Activated CD4-positive, CD25-positive, alpha-beta regulatory T cell treated with anti-CD3 and anti-CD28 coated beads, Interleukin-2, amount 50 U/mL, for 24 hours (primary cell): ENCODE measurements around the gene THOC2.
"Not testable (repeated sequence)": the region's sequence is repeated elsewhere in the genome, so short reads cannot be mapped to it uniquely, and the experiment has no call there.

Experiments used
- ATAC-seq, 2 donors: fragments of 150-1000 bp; cut with Tn5 transposase; one replicate each; pipeline ENCODE4 v1.10.0; 2021; ENCODE audit warnings: mild to moderate bottlenecking in 1 of 2, moderate library complexity in 1 of 2

Gene THOC2, protein sequence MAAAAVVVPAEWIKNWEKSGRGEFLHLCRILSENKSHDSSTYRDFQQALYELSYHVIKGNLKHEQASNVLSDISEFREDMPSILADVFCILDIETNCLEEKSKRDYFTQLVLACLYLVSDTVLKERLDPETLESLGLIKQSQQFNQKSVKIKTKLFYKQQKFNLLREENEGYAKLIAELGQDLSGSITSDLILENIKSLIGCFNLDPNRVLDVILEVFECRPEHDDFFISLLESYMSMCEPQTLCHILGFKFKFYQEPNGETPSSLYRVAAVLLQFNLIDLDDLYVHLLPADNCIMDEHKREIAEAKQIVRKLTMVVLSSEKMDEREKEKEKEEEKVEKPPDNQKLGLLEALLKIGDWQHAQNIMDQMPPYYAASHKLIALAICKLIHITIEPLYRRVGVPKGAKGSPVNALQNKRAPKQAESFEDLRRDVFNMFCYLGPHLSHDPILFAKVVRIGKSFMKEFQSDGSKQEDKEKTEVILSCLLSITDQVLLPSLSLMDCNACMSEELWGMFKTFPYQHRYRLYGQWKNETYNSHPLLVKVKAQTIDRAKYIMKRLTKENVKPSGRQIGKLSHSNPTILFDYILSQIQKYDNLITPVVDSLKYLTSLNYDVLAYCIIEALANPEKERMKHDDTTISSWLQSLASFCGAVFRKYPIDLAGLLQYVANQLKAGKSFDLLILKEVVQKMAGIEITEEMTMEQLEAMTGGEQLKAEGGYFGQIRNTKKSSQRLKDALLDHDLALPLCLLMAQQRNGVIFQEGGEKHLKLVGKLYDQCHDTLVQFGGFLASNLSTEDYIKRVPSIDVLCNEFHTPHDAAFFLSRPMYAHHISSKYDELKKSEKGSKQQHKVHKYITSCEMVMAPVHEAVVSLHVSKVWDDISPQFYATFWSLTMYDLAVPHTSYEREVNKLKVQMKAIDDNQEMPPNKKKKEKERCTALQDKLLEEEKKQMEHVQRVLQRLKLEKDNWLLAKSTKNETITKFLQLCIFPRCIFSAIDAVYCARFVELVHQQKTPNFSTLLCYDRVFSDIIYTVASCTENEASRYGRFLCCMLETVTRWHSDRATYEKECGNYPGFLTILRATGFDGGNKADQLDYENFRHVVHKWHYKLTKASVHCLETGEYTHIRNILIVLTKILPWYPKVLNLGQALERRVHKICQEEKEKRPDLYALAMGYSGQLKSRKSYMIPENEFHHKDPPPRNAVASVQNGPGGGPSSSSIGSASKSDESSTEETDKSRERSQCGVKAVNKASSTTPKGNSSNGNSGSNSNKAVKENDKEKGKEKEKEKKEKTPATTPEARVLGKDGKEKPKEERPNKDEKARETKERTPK (N-terminal part only)

DNA sequence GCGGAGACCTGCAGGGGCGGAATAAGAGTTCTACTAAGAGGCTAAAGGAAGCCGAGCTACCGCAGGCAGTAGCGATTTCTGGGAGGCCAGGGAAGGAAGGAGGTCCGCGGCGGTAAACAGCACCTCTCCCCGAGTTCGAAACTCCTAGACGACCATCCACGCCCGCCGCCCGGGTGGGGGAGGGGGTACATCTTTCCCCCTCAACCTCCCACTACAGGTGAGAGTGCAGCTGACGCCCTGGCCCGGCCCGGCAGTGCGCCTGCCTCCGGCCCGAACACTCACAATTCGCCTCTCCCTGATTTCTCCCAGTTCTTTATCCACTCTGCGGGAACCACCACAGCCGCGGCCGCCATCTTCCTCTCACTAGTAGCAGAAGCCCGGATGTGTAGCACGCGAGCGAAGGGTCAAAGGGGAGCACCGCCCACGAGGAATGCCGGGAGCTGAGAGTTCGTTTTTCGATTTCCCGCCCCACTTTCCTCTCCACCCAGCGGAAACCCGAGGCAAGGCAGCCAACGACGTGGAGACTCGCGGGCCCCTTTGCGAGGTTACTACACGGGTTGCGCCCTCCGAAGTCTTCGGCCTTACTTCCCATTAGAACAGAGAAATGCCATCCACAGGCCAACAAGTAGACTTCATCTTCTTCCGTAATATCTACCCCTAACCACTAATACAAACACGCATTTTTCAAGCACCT is at the start of gene THOC2:
TSS of gene THOC2 (minus strand) at position 383 of the 694 bp plus-strand sequence. CDS start at position 353, 30 bp downstream.
- peak; percentile 85 to 90 for ATAC-seq

DNA sequence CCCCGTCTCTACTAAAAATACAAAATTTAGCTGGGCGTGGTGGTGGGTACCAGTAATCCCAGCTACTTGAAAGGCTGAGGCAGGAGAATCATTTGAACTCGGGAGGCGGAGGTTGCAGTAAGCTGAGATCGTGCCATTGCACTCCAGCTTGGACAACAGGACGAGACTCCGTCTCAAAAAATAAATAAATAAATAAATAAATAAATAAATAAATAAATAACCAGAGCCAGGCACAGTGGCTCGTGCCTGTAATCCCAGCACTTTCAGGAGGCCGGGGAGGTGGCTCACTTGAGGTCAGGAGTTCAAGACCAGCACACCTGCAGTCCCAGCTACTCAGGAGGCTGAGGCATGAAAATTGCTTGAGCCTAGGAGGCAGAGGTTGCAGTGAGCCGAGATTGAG is 48.9 kb upstream of the THOC2 start:
- ATAC-seq: not testable (repeated sequence)

DNA sequence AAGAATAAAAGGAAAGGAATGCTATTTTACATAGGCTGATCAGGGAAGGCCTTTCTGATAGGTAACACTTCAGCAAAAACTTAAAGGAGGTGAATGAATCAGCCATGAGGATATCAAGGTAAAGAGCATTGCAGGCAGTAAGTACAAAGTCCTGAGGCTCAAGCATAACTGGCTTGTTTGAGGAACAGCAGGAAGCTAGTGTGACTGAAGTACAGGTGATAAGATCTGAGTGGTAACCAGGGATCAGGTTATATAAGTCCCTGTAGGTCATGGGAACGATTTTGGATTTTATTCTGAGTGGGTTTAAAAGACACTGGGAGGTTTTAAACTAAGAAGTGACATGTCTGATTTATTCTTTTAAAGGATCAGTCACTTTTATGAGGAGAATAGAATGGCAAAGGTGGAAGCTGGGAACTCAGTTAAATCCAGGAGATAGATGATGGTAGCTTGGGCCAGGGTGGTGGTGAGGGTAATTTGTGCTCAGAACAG is 47.1 kb upstream of the THOC2 start:
- no peak for ATAC-seq

DNA sequence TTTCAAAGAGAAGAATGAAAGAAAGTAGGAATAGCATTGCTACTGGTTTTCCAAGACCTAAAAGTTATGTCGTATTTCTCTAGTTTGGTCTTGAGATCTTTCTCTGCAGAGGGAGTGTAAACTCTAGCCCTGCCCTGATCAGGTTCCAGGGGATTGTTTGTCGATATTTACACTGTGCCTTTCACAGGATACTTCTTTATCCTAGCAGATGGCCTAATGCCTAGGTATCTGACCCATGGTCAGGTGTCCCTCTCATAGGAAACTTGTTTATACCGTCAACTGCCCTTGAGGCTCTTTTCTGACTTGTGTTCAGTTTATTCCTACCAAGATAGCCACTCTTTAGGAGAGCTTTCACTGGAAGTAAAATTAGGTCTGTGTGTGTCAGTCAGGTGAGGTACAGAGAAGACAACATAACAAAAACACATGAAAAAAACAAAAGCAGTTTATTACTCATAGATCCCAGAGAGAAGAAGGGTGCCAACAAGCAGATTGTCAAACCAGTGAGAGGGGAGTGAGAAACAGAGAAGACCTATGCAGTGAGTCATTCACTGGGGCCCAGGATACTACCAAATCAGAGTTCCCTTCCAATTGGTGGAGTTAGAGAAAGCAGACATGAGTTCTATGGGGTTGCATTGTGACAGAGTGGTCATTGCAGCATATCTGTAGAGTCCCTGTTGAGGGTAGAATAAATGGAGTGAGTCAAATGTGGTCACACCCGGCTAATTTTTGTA is 40.6 kb upstream of the THOC2 start:
- no peak for ATAC-seq

DNA sequence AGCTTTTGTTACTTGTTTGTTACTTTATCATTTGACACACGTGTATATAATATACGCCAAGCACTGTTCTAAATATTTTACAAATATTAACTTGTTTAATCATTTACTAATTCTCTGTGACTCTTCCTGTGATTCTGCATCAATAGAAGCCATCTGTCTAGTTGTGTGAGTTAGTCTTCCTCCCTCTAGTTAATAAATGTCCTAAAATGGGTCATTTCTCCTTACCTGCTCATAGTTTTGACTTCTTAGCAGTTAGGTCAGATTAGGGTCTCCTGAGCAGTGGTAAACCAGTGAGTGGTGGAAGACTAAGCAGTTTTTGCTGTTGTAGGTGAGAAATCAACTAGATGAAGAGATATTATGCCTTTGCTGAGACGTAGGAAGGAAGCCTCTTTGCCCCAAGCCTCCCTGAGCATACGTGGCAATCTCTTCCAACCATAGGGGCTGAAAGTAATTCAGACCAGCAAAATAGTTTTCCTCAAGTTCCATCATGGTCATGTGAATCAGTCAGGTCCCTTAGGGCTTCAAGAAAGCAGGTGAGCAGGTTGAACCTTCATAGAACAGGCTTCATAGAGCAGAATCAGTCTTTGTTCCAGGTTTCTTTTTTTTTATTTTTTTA is 38.7 kb upstream of the THOC2 start:
- ATAC-seq: no peak

DNA sequence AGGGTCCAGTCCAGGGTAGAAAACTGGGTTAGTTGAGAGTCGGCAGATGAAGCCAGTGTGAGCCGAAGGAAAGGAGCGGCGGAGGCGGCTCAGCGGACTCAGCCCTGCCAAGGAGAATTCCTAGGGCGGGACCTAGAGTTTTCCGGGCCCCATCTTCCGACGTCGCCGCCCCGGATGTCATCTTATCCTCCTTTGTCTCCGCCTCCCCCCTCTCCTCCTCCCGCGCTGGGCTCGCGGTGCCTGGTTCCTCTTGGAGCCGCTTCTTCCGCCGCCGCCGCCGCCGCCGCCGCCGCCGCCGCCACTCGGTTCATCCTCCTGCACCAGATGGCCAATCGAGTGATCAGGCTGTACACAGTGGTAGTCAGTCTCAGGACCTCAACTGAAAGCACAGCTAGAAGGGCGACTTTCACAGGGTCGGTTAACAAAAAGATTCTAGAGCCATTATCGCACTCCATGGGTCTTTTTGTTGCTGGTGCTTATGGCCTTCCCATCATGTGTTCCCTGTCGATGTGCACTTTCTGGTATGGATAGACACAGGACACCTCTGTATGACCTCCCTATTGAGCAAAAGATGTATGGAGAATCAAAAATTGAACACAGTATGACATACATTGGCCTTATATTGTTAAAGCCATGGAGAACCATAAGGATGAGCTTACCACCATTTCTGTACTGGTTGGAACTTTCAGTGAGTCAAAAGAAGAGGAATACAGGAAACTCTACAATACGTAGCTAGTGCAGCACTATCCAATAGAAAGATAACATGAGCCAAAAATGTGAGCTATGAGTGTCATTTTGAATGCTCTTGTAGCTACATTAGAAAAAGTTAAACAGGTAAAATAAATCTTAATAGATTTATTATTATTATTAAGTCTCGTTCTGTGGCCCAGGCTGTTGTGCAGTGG is 32.4 kb upstream of the THOC2 start:
- peak; percentile 89 to 92 for ATAC-seq

DNA sequence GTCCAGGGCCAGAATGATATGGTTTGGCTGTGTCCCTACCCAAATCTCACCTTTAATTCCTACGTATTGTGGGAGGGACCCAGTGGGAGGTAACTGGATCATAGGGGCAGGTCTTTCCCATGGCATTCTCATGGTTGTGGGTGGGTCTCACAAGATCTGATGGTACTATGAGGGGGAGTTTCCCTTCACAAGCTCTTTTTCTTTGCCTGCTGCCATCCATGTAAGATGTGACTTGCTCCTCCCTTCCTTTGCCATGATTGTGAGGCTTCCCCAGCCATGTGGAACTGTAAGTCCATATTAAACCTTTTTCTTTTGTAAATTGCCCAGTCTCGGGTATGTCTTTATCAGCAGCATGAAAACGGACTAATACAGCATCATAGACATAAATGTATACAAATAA is 27.0 kb upstream of the THOC2 start:
- ATAC-seq: not testable (repeated sequence)

DNA sequence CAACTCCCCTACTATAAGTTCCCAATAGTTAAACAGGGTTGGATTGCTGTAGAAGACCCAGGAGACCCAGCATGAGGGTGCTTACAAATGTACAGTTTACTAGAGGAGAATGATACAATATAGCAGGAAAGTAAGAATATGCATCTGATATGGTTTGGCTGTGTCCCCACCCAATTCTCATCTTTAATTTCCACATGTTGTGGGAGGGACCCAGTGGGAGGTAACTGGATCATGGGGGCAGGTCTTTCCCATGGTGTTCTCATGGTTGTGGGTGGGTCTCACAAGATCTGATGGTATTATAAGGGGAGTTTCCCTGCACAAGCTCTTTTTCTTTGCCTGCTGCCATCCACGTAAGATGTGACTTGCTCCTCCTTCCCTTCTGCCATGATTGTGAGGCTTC is 24.9 kb upstream of the THOC2 start:
- not testable (repeated sequence) for ATAC-seq

DNA sequence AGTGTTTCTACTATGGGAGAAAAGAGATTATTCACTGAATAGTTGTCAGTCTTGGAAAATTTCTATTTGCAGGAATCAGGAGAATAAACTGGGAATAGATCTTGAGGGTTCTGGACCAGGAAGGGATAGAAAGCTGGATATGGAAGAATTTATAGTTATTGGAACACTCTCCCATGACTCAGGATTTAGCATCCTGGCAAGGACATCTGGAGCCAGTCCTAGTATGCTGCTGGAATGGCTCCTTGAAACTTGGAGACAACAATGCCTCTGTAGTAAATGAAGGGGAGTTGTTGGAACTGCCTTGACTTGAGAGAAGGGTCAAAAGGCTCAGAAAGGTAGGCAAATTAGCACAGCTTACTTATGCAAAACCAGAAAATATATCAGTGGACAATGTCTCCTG is 23.5 kb upstream of the THOC2 start:
- no peak for ATAC-seq

DNA sequence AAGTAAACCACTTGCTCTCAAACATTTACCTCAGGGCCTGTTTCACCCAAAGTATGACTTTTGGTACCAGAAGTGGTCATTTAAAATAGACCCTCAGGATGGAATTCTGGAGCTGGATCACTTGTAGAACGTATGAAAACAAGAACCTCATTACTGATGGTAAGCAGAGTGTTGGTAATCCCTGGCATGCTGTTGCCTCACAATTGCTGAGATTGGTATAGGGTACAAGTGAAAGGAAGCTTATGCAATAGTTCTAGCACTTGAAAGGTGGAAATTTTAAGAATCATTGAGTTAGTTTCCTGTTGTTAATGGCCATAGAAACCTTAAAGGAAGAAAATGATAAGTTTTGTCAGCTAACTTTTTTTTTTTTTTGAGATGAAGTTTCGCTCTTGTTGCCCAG is 22.3 kb upstream of the THOC2 start:
- no peak for ATAC-seq

DNA sequence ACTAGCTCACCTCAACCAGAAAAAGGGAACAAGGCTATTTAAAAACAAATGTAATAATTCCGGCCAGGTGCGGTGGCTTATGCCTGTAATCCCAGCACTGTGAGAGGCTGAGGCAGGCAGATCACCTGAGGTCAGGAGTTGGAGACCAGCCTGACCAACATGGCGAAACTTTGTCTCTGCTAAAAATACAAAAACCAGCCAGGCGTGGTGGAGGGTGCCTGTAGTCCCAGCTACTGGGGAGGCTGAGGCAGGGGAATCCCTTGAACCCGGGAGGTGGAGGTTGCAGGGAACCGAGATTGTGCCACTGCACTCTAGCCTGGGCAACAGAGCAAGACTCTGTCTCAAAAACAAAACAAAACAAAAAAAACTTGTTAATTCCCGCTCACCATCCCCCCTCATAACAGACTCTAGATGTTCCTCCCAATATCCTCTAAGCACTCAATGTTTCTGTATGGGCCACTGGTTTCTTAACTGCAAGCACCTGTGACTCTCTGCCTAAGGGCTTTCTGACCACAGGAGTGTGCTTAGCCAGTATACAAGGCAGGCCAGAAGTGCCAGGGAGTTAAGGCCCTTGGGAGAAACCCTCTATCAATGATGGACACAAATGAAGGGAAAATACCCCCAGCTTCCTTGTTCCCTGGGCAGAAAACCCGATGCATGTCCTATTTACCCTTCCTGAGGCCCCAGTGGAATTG is 21.0 kb upstream of the THOC2 start:
- ATAC-seq: no peak

DNA sequence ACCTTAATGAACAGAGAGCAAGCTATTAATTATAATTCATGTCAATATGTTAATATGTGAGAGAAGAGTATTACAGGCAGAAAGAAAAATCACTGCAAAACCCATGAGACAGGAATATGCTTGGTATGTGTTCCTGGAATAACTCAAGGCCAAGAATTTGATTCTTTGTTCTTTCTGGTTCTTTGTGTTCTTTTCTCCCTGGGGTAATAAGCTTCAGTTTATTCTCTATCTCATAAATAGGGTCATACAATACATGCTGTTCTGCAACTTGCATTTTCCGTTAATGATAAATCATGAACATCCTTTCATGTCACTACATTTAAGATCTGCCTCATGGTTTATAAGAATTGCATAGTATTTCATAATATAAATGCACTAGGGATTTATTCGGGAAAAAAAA is 16.8 kb upstream of the THOC2 start:
- ATAC-seq: no peak

DNA sequence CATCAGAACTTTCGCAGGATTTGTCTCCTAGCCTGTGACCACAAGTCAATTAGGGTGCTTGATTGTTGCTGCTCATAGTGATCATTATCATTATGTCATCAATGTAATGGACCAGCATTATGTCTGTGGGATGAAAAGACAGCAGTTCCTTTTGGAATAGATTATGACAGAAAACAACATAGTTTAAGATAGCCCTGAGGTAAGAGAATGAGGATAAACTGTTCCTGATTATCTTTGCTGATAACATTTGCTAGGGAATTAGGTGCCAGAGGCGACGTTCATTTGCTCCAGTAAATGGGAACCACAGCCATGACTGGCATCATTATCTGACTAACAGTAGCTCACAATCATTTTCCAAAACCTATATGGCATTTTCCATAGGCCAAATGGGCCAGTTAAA is 12.7 kb upstream of the THOC2 start:
- ATAC-seq: no peak

DNA sequence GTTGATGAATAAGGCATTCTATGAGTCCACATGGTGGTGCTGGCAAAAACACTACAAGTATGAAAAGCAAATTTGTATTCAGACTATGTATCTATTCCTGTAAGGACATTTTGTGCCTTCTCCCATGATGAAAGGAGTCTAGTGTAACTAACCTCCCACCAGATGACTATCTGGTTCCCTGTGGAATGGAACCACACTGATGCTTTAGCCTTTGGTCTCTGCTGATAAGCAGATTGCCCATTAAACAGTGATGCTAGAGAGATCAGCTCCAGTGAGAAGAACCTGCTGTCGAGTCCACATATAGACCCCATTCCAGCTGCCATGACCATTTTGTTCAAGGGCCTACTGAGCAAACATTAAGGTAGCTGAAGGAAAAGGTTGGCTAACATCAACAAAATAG is 10.5 kb upstream of the THOC2 start:
- ATAC-seq: no peak

DNA sequence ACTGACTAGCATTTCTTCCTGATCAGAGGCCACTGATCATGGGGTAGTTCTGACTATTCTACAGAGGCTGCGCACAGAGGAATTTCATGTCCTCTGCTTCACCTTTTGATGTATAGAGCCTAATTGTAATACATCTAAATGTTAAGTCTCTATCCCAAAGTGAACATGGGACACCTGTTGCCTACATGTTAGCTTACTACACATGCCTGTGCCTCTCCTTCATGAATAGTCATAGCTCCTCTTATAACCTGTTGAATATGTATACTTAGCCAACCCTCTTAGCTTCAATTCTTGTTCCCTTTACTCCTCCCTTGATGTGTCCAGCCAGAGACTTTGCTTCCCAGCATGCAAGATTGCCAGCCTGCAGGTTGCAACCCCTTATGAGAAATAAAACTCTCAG is 9.6 kb upstream of the THOC2 start:
- ATAC-seq: no peak

DNA sequence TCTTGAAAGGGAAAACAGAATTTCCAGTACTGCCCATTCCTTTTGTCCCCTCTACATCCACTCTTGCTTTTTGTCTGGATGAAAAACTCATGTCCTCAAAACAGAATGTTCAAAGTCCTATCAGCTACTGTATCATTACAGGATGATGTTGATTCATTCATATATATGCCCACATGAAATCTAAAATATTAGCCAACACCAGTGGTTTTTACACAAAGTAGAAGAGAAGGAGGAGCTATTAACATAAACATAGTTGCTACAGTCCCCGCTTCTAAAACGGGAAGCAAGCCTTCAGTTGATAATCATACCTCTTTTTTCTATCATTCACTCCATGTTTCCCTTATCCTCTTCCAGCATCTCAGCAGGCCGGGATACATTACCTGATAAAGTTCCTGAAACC is 7.7 kb upstream of the THOC2 start:
- ATAC-seq: no peak

DNA sequence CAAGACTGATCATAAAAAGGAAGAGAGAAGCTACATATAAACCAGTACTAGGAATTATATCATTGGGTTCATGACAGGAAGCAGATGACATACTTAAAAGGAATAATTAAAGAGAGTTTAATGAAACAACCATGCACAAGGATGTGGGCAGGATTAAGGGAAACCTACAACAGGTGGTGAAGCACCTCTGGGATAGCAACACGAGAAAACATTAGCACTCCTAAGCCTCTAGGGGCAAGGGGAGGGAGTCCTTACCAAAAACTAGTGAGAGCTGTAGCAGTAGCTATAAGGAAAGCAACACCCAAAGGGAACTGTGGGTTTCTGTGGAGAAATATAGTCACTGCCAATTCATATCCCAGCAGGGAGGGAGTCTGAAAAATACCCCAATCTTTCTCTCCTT is 7.2 kb upstream of the THOC2 start:
- no peak for ATAC-seq

DNA sequence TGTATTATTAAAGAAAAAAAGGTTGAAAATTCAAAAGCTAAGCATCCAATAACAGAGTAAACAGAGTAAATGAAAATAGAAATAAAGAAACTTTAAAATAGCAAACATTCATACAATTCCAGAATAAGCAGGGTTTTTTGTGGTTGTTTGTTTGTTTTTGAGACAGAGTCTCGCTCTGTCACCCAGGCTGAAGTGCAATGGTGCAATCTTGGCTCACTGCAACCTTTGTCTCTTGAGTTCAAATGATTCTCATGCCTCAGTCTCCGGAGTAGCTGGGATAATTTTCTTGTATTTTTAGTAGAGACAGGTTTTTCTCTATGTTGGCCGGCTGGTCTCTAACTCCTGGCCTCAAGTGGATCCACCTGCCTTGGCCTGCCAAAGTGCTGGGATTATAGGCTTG is 6.6 kb upstream of the THOC2 start:
- ATAC-seq: no peak

DNA sequence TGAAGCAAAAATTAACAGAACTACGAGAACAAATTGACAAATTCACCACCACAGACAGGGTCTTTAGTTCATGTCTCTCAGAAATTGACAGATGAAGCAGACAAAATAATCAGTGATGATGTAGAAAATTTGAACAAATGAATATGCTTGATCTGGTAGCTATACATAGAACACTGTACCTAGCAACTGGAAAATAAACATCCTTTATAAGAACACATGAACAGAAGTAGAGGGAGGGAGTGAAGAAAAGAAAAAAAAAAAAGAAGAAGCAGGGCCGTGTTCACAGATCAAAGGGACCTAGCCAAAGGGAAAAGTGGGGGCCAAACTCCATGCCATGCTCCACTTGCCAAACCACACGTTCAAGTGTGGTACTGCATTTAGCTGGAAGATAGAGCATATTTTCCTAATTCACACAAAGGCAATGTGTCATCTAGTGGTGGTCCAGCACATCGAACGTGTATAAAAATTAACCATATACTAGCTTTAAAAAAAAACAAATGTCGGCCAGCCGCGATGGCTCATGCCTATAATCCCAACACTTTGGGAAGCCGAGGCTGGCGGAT is 5.6 kb upstream of the THOC2 start:
- no peak for ATAC-seq
